GM19328 (cell line): ENCODE data around the gene C10orf67.
"Not testable (repeated sequence)": the region's sequence is repeated elsewhere in the genome, so short reads cannot be mapped to it uniquely, and the experiment has no call there.

Source experiments
- ATAC-seq: cut with Tn5 transposase; IDR thresholded peaks from one replicate; pipeline ENCODE4 v1.9.1; 2021; ENCODE audit warnings: mild to moderate bottlenecking, moderate library complexity; ENCODE audit not compliant: unreplicated experiment

The C10orf67 gene

DNA sequence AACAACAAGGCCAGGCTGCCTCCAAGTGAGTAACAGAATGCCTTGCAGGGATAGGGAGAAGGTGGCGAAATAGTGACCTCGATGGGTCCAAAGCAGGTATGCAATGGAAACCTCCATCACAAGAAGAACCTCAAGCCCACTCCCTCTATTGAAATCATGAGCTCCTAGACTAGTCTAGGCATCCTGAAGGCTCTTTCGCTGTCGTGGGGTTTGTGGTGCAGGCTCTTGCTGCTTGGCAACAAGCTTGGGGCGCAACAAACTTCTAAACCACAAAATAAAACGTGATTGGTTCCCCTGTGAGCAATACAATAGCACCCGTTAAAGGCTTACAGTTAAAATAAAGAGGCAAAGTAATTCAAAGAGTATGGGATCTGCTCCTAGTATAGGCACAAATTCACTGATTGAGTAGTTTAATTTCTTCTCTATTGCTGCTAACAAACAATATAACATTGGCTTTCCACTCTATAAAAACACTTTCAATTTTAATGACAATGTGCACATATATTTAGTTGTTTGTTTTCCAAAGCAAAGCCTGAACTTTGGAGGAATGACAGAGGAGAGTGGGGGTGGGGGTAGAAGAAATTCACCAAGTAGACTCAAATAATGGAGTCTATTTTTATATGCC is 64.1 kb downstream of the C10orf67 start:
- no peak for ATAC-seq

DNA sequence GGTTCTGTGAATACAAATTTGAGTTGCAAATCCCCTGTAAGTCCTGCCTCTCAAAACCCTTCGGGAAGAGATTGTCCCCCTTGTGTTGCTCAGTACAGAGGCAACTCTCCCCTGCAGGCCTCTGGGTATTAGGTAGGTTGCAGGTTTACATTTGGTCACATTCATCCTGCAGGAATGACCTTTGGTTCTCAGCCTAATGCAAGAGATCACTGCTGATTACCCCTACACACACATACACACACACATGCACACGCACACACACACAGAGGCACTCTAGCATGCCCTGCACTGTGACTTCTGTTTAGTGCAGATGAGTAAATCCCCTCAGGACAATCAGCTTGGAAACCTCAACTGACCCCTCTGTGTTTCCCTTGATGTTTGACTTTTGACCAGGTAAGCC is 69.2 kb downstream of the C10orf67 start:
- ATAC-seq: no peak

DNA sequence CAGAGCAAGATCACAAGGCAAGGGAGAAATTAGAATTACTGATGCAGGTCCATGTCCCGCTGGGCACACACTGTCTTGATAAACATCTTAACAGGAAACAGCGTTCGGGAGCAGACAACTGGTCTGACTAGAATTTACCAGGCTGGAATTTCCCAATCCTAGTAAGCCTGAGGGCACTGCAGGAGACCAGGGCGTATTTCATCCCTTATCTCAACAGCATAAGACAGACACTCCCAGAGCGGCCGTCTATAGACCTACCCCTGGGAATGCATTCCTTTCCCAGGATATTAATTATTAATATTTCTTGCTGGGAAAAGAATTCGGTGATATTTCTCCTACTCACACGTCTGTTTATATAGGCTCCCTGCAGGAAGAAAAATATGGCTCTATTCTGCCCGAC is 70.4 kb downstream of the C10orf67 start:
- not testable (repeated sequence) for ATAC-seq

DNA sequence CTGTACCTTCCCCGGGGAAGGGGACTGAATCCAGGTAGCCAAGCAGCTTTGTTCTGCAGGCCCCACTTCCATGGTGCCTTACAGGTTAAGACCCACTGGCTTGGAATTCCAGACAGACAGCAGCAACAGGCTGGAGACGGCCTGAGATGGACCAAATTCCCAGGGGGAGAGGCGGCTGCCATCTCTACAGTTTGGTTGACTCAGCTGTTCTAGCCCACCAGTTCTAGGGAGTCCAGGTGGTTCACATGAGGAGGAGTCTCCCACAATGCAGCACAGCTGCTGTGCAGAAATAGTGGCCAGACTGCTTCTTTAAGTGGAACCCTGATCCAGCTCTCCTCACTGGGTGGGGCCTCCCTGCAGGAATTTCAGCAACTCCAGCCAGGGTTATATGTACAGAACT is 74.1 kb downstream of the C10orf67 start:
- no peak for ATAC-seq

DNA sequence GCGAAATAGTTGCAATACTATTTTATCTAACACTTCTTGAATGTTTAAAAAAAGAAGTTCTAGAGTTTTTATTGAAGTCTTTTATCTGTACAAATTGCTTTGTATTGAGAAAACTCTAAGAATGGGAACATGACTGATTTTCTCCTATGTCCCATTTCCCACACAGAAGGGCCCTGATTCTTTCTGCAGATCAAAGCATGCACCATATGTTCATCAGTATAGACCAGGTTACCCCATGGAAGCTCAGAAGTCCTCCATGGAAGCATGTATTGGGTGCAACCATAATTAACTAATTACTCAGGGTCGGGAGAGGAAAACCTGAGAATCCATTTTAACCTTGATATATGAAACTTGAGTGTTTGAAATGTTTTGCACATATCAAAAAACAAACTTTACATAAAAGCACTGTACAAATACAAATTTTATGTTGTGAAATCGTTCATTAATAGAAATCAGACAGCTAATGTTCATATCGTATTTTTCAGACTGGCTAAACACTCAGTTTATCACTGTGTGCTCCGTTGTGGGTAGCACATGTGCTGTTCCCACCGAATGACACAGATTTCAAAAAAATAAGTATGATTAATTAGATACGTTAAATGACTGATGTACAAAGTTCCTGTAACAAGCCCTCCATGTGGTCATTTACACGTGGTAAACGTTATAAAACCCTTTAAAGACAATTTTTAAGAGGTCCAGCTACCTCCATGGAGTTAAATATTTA is 81.0 kb downstream of the C10orf67 start:
- no peak for ATAC-seq

DNA sequence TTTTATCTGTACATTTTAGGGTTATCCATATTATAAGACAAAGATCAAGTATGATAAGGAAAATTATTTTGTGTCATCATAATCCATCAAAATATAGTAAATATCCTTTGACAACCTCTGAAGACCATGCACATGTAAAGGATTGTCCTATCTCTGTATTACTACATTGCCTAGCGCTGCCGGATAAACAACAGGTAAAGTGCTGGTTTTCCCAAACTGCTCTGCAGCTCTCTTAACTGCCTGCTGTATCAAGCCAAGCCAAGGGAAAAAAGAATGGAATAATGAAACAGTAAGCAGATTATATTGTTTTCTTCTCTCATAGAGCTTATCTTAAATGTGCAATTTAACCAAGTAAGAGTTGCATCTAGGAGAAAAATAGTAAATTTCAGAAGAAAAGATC is 81.7 kb downstream of the C10orf67 start:
- no peak for ATAC-seq

DNA sequence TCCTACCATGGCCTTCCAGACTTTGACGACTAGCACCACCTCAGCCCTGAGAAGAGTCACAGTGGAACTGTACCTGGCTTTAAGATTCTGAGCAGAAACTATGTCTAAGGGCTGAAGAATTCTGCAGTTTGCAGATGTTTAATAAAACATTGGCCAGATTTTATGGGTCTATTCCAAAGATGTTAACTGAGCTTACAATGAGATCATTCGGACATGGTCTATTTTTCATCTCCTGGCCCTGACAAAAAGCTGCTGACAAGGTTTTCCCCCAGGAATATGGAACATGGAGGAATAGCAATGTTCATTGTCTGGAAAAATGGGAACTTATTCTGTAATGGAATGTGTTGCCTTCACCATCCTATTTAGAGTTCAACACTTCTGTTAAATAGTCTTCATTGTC is 86.1 kb downstream of the C10orf67 start:
- ATAC-seq: no peak

DNA sequence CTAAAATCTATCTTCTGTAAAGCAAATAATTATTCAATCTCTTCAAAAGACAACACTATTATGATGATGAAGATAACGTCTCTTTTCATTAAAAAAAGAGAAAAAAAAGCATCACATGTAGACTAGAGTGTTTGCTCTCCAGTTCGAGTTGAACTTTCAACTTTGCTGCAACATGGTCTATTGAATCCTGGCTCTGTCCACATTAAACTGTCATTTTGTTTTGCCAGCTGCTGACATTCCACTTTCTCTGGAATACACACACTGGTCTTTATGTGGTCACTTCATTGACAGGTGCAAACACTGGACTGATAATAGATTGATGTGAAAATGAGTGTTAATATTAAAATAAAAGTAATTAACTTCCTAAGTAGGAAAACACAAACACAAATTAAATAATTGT is 90.8 kb downstream of the C10orf67 start:
- no peak for ATAC-seq

DNA sequence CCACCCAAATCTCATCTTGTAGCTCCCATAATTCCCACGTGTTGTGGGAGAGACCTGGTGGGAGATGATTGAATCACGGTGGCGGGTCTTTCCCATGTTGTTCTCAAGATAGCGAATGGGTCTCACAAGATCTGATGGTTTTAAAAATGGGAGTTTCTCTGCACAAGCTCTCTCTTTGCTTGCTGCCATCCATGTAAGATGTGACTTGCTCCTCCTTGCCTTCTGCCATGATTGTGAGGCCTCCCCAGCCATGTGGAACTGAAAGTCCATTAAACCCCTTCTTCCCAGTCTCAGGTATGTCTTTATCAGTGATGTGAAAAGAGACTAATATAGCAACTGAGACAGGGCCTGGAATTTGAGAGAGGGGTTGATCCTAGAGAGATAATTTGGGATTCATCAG is 91.7 kb downstream of the C10orf67 start:
- ATAC-seq: not testable (repeated sequence)

DNA sequence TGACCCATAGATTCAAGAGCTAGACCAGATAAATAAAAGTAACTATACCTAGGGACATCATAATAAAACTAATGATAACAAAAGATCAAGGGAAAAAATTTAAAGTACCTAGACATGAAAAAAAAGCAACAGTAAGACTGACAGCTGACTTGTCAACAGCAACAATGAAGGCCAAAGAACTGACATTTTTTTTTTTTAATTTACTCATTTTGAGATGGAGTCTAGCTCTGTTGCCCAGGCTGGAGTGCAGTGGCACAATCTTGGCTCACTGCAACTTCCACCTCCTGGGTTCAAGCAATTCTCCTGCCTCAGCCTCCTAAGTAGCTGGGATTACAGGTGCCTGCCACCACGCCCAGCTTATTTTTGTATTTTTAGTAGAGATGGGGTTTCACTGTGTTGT is 102.8 kb downstream of the C10orf67 start:
- ATAC-seq: not testable (repeated sequence)

DNA sequence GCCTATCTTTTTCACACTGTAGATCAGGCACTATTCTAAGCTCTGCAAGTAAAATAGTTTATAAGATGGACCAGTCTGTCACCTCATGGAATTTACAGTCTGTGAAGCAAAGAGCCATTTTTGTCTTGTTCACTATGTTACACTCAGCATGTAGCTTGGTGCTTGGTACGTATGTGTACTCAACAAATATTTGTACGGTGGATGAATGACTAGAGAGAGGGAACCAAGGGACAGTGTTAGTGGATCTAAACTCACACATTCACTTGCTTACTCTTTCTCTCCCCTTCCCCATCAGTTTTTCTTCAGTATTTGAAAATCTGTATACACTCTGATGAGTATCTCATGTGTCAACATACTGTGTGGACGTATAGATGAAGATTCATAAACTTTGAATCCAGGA is 106.6 kb downstream of the C10orf67 start:
- no peak for ATAC-seq

DNA sequence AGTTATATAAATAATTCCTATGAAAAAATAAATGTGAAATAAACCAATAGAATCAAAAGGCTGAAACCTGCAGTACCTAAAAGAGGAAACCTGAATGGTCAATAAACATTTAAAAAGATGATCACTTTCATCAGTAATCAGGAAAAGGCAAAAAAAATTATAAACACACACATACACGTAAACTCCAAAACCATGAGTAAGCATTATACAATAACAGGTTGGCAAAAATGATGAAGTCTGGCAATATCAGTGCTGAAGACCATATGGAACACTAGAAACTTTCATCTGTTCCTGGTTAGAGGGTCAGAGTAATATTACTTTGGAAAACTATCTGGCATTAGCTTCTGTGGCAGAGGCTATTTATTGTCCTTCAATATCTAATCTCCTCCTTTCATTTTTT is 114.0 kb downstream of the C10orf67 start:
- no peak for ATAC-seq

DNA sequence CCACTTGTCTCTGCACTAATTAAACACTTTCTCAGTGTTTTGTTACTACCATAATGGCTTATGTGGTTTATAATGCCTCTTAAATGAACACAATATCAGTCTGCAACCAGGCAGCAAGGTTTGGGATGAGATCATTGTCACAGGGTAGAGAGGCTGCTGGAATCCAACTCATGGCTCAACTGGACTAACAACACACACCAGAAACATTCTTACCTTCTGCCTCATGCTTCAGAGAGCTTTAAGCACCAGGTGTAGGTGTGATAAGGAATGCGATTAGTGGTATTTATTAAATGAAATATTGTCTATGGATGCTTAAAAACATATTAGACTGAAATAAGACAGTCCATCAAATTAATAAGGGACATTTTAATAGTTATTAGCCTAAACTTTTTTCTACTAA is 127.1 kb downstream of the C10orf67 start:
- no peak for ATAC-seq

DNA sequence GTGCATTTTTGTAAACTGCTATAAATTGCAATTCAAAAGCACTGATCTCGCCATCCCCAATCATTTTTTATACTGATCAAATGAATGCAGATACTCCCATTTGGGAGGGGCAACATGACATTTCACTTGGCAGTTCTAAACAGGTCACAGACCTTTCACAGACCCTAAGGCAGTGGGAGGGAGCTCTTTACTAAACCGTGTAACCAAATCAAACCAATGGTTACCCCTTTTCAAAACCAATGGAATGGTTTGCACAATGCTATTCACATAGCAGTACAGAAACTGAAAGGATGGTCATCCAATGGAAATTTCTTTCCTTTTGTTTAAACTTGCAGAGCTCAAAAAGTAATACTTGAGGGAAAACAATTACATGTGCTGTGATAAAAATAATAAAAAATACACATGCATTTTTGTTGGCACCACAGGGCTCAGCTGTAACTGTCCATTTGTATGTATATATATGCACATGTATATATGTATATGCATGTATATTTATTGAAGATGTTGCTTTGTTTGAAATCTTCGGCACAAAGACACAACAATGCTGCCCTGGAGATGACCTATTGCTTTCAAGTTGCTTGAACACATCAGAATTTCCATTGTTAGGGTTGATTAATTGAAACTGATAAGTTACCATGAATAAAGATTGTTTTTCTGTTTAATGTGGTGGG is 138.5 kb downstream of the C10orf67 start:
- ATAC-seq: no peak

DNA sequence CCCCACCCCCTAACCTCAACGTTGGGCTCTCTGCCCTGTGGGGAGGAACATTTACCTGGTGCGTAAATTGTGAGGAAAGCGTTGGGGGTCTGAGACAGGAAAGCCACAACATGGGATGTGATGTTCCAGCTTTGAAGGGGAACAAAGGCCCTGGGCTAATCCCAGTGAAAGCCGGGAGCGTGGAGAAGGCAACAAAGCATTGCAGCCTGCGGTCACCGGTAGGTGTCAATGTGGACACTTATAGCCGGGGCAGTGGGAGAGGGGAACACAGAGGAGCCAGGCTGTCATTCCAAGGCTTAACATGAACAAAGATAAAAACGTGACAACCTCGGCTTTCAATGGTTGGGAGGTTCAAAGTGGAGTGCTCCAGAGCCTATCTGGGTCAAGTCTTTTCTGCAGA is 139.8 kb downstream of the C10orf67 start:
- ATAC-seq: no peak

DNA sequence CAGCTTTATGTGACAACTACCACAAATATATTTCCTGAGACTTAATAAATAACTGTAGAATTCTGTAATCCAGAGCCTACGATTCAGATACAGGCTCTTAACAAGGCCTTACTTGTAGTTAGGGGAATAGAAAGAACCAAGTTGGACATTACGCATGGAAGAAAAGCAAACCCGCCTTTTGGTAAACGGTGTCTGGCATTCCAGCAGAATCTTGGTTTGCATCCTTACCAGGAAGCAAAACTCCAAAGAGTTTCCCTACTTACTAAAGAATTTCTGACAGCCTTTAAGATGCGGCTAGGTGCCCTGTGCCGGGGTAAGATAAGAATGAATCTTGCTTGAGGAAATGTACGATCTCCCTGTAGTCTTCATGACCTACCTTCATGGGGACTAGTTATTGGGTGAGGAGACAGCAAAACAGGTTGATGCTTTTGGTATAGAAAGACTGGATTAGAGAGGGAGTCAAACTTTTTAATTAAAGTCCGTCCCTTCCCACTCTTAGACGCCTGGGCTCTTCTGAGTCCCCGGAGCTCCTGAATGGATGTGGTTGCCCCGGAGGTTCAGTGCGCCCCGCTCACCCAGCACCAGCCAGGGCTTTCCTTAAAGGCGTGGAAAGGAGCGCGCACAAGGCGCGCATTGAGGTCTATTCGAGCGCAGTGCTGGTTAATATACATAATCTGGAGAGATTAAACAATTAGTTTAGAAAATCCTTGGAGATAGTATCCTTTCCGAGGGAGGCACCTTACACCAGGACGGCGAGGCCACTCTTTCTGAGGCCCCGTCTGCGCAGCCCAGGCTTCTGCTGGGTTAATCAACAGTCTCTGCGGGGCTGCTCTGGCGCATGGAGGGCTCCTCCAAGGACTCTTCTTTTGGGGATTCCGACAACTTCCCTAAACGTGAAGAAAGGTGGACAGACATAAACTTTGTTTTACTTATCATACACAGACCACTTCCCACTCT is 140.9 kb downstream of the C10orf67 start:
- no peak for ATAC-seq

DNA sequence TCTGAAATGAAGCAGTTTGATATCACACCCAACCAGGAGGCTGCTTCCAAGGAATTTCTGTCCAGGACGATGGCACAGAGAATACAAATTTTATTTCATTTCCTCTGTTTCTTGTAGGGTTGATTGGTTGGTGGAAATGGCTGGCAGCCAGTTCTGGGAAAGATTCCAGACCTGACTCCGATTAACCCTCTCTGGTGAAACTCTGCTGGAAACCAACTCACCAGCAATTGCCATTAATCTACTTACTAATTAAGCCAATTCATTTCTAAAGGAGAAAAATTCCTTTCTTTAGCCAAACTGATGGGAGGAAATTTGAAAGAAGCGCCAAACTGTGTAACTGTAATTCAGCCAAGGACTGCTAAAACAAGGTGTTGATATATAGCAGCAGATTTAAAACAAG is 141.8 kb downstream of the C10orf67 start:
- ATAC-seq: no peak

DNA sequence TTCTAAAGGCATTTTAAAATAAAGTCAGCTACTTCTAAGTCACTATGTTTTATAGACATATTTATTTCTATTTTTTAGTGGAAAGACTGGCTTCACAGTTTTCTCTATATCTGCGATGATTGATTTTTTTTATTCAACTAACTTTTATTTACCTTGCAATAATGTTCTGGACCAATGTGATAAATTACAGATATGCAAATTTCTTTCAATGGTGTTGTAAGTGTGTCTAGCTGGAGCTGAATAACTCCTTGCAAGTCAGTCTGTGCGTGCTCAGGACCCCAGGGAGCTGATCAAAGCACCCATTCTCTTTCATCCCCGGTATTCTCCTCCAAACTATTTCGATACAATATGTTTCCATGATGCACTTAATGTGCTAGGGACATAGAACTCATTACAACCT is 142.8 kb downstream of the C10orf67 start:
- no peak for ATAC-seq

DNA sequence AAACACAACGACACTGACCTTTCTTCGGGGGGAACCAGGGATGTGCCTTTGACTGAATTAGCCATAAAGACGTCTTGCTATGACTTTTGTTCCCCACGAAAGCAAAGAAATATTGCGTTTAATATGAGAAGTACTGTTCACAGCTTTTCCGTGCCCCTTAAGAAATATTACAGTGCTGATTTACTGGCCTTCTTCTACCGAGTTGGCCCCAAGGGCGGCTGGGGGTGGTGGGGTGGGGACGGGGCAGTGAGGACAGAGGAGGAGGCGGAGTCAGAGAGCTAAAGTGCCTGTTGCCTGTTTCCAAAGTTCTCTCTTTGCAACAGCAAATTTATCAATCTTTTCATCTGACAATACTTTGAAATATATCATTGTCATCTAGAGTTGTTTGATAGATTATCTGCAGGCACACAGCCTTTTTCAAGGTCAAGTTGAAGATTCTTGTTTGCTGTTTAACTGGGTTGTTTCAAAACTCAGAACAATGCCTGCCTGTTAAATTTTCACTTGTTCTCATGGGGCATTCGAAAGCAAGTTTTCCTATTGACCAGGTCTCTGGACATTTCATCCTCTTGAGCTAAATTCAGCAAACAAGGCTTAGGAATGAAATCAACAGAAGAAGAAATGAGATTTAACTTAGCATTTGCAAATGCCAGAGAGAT is 143.5 kb downstream of the C10orf67 start:
- ATAC-seq: no peak

DNA sequence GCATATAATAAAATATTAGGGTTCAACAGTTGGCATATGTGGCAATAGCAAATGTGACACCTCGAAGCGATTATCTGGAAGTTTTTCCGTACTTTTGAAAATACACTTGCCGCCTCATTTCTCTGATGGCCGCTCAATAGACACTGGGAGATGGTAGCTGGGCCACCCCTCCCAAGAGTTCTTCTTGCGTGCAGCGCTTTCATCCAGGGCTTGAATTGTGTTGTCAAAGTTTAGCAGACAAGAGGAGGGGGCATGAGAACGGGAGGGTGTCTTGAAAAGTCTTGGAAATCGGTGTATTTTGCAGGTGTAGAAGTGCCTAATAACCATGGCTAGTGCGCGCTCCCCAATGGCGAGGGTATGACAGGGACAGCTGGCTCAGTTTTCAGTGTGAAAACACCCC is 144.0 kb downstream of the C10orf67 start:
- ATAC-seq: no peak
